Calu3 (cell line): Measurements from ENCODE around the gene HIVEP2. TPM values are rescaled to one million over a fixed set of nuclear protein-coding genes. Genes with fewer than 3 reads are reported as not detected.

Experiments
- BruUV-seq: library from RNA; stranded (reverse); fragments of 400-500 nt; replicated peaks from 2 replicates; lab custom pipeline; 2021; lab: Mats Ljungman, UMichigan
- CTCF ChIA-PET: fragments of 300-600 bp; sonication (Branson Sonifier 250); formaldehyde crosslinking; loops from one replicate; lab custom pipeline; 2022; ENCODE audit warnings: antibody characterized with exemption; lab: Charles Lee
- DNase-seq: peaks from one replicate; pipeline ENCODE4 v3.0.0; 2022
- H3K27ac Mint-ChIP-seq: one replicate; pipeline ENCODE4 v1.8.0; 2022; ENCODE audit warnings: mixed read lengths; ENCODE audit not compliant: unreplicated experiment
- H3K27me3 Mint-ChIP-seq: one replicate; pipeline ENCODE4 v1.8.0; 2022; ENCODE audit warnings: mixed read lengths; ENCODE audit not compliant: unreplicated experiment
- H3K36me3 Mint-ChIP-seq: one replicate; pipeline ENCODE4 v1.8.0; 2022; ENCODE audit warnings: mild to moderate bottlenecking, moderate library complexity, mixed read lengths; ENCODE audit not compliant: insufficient read depth, unreplicated experiment
- H3K4me1 Mint-ChIP-seq: one replicate; pipeline ENCODE4 v1.8.0; 2022; ENCODE audit warnings: mild to moderate bottlenecking, low read depth, mixed read lengths; ENCODE audit not compliant: unreplicated experiment
- H3K4me3 Mint-ChIP-seq: one replicate; pipeline ENCODE4 v1.8.0; 2022; ENCODE audit warnings: mild to moderate bottlenecking, low read depth, moderate library complexity, mixed read lengths; ENCODE audit not compliant: unreplicated experiment
- H3K9me3 Mint-ChIP-seq: one replicate; pipeline ENCODE4 v1.8.0; 2022; ENCODE audit warnings: low read depth, mixed read lengths; ENCODE audit not compliant: unreplicated experiment
- CTCF ChIP-seq: fragments of 200-600 bp; IDR thresholded peaks from one replicate; pipeline ENCODE4 v1.8.0; 2022; ENCODE audit warnings: antibody characterized with exemption; ENCODE audit not compliant: unreplicated experiment
- intact Hi-C: fragments of 100-400 bp; cut with micrococcal nuclease; formaldehyde crosslinking; loops from one replicate; pipeline ENCODE4 v1.10.0; 2022; ENCODE audit not compliant: unreplicated experiment
- total RNA-seq: library from RNA; stranded (reverse); gene quantifications from 2 replicates; pipeline ENCODE4 v1.2.3, GENCODE V29; 2022

The HIVEP2 gene
- total RNA-seq, 1 experiment from 2014 or later = 18.4 TPM

GRCh38 chr6:142744836-142745235 is 200.1 kb downstream of the HIVEP2 start:
- H3K27me3 Mint-ChIP-seq = no peaks in the 10 kb centered on the region
- TF ChIP-seq CTCF = no peak
- H3K36me3 Mint-ChIP-seq = no peaks in the 10 kb centered on the region
- no peak overlapping the region for H3K27ac Mint-ChIP-seq
- H3K9me3 Mint-ChIP-seq = no peaks in the 10 kb centered on the region
- intact Hi-C loops = no loop called here
- no peak overlapping the region for H3K4me3 Mint-ChIP-seq
- no peak for DNase-seq
- CTCF ChIA-PET = no interaction called here
- no TSS peak for BruUV-seq
- no peaks in the 10 kb centered on the region for H3K4me1 Mint-ChIP-seq

GRCh38 chr6:142740449-142740848 is 204.5 kb downstream of the HIVEP2 start:
- no TSS peak for BruUV-seq
- no peak for TF ChIP-seq CTCF
- H3K27ac Mint-ChIP-seq = no peak overlapping the region
- H3K9me3 Mint-ChIP-seq = no peaks in the 10 kb centered on the region
- CTCF ChIA-PET = no interaction called here
- H3K4me1 Mint-ChIP-seq = peaks cover 15% of the 10 kb centered on the region
- no peaks in the 10 kb centered on the region for H3K27me3 Mint-ChIP-seq
- no peak overlapping the region for H3K4me3 Mint-ChIP-seq
- DNase-seq = no peak
- intact Hi-C loops = no loop called here
- H3K36me3 Mint-ChIP-seq = peaks cover 5% of the 10 kb centered on the region

- CTCF ChIA-PET = no interaction called here
- BruUV-seq = no TSS peak
- H3K27ac Mint-ChIP-seq = no peak overlapping the region
Observed at GRCh38 chr6:142738731-142739130, 206.2 kb downstream of the HIVEP2 start.

GRCh38 chr6:142738035-142738396 is 207.0 kb downstream of the HIVEP2 start:
- intact Hi-C loops = no loop called here
- BruUV-seq = no TSS peak
- Mint-ChIP-seq H3K27ac (peak overlapping the region; percentile 90), H3K4me3 (no peak overlapping the region), H3K9me3 (no peaks in the 10 kb centered on the region), H3K27me3 (no peaks in the 10 kb centered on the region), H3K4me1 (peaks cover 15% of the 10 kb centered on the region), H3K36me3 (peaks cover 5% of the 10 kb centered on the region)
- DNase-seq = no peak
- CTCF ChIA-PET = interaction anchor here (1.2 kb wide), 1 partner anchor 10 kb away, joined by 3 read pairs; no protein-coding TSS in a partner anchor
- no peak for TF ChIP-seq CTCF

More at GRCh38 chr6:142738731-142739130, 206.2 kb downstream of the HIVEP2 start:
- no peak for DNase-seq
- Mint-ChIP-seq H3K9me3 (no peaks in the 10 kb centered on the region), H3K27me3 (no peaks in the 10 kb centered on the region), H3K4me3 (no peak overlapping the region), H3K36me3 (peaks cover 5% of the 10 kb centered on the region), H3K4me1 (peaks cover 15% of the 10 kb centered on the region)
- no peak for TF ChIP-seq CTCF
- intact Hi-C loops = no loop called here
